GM10847 (cell line): ENCODE results near the gene CFLAR.

Source experiments
- POLR2A ChIP-seq: IDR thresholded peaks from 2 replicates; pipeline ENCODE4 v1.6.1; 2011; ENCODE audit not compliant: insufficient read length; ENCODE audit errors: extremely low read depth

Gene CFLAR

GRCh38 chr2:201137505-201138400 lies 21.8 kb downstream of the CFLAR start:
- TF ChIP-seq POLR2A, result no peak

GRCh38 chr2:201138401-201138970 lies 22.5 kb downstream of the CFLAR start:
- no peak for TF ChIP-seq POLR2A

- TF ChIP-seq POLR2A, result no peak
Observed at GRCh38 chr2:201139836-201140604, 24.1 kb downstream of the CFLAR start.

DNA sequence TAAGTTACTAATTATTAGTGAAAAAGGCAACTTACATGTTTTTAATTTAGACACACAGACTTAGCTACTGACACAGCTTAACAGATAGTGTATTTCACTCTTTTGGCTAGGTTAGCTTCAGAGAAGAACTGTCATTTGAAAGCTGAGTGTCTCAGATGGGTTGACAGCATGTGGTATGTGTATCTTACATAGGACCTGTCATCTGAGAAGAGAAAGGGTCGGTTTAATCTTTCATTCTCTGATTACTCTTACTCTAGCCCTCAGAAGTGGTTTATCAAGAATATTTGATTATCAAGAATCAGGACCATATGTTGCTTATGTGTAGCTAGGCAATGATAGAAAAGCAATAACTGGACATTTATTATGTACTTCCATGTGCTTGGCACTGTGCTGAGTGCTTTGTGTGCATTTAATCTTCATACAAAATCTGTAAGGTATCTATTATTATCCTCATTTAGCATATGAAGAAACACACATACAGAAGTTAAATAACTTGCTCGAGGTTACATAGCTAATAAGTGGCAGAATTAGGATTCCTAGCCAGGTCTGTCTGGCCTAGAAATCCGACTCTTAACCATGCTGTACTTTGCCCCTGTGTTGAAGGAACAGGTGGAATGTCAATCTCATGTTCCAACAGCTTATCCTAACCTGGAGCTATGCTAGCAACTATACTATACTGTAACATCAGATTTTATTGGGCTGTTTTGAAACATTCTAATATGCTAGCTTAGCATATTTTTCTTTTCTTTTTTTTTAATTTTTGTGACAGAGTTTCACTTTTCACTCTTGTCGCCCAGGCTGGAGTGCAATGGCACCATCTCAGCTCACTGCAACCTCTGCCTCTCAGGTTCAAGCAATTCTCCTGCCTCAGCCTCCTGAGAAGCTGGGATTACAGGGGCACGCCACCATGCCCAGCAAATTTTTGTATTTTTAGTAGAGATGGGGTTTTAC lies 28.4 kb downstream of the CFLAR start:
- TF ChIP-seq POLR2A, result no peak

GRCh38 chr2:201148434-201148990 lies 32.5 kb downstream of the CFLAR start:
- TF ChIP-seq POLR2A, result no peak

DNA sequence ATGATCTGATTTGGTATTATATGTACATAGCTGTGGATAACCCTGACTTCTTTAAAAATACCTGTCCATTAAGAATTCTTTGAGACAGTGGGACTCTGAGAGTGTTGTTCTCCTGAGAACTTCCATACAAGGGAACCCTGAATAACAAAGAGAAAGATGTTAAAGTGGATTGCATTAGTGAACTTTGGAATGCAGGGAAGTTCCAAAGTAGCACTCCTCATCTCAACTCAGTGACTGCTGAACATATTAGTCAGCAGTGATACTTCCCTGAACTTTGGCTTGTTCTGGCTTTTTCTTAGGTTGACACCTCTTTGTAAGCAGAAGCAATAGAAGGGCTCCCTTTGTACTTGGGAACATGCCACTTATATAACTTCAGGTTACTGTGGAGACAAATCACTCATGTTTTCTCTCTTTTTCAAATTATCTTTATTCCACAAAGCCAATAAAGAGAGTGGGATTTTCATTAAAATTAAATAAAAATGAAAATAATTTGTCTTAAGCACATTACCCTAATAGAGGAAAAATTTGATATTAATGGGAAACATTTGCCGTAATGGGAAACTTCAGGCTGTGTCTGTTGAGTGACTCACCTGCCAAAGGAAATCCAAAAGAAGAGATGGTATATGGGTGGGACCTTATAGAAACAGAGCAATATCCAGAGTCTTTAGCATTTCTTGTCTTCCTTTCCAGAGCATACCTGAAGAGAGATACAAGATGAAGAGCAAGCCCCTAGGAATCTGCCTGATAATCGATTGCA lies 33.3 kb downstream of the CFLAR start:
- no peak for TF ChIP-seq POLR2A

- no peak for TF ChIP-seq POLR2A
Observed at GRCh38 chr2:201150454-201151020, 34.6 kb downstream of the CFLAR start.

DNA sequence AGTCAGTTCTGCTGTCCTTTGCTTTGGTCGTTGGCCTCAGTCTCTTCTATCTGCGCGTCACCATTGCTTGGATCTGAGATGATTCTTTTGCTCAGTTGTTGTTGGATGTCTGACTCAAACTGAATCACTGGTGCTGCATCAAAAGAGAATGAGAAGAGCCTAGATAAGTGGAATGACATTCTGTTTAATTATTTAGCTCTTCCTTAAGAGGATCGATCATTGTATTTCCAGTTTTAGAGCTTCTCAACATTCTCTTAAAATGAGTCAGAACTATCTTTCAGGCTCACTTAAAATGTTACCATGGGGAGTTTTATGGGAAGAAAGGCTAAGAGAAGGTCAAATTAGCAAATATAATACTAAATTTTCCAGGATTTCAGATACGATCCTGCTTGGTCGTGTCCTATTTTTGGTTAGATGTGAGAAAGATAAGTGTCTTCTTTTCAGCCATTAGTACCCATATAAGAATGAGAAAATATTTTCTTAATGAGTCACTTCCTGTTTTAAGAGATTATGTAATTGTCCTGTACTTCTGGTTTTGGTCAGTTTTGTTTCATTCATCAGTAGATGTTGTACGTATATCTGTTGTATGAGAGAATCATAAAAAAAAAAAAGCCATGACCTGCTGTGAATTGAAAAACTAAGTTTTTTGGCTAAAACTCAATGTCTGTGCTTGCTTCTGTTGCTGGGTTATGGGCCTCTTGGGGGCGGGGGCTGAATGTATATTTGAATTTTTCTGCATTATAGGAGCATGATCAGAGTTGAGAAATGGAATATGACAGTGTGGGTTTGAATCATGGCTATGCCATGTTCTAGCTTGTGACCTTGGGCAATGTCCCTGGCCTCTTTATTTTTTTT lies 35.4 kb downstream of the CFLAR start:
- no peak for TF ChIP-seq POLR2A

- no peak for TF ChIP-seq POLR2A
Observed at GRCh38 chr2:201152517-201152916, 36.6 kb downstream of the CFLAR start.

DNA sequence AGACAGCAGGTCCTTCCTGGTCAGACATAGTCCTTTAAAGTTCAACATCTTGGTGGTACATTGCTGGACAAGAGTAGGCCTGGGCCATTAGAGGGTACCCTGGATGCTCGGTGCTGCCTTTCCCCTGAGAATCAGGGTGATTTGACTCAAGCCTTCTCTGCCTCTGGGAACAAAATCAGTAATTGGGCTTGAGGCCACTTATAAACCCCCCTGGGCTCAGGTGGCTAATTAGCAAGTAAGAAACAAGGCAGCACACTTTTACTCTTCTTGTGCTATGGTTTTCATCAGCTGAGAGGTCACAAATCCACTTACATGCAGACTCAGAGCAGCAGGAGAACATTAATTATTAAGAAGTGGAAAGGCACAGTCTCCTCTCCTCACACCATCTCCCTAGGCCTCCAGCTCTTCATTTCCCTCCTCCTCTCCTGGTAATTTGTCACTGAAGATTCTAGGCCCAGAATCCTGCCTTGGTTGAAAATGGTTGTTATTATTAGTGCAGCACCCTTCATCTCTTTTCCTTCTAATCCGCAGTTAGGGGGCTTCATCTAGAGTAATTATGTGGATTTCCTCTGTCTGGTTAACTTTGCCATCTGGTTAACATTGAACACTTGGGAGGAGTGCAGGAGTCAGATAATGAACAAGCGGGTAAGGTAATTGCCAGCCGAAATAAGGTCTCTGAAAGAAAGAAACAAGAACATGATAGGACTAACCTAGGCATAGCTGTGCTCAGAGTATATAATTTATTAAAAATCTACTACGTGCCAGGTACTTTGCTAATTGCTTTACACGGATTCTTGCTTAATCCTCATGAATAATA lies 37.2 kb downstream of the CFLAR start:
- no peak for TF ChIP-seq POLR2A

DNA sequence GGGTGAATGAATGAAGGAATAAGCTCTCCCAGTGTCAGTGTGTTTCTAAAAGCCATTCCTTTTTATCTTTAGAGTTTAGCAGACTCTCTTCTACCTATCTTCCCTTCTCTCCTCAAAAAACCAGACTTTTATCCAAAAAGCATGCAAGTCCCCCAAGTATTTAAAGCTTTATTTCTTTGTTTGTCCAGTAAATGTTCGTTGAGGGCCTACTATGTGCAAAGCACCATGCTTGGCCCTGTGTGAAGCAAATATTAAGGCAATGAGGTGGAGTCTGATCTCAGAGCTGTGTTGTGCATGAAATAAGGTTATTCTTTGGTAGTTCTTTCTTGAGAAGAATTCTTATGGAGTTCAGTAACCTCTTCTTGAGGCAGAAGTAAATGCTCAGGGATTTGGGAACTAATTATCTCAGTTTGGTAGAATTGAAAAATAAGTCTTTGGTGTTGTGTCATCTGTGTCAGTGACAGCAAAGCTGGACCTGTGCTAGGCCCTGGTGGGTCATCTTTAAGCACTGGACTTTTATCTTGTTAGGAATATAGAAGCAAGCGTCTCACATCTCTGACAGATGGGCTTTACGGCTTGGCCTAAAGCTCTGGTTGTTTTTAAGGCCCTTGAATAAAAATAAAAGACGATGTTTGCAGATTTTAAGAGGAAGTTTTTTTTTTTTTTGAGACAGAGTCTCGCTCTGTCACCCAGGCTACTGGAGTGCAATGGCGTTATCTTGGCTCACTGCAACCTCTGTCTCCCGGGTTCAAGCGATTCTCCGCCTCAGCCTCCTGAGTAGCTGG lies 38.8 kb downstream of the CFLAR start:
- no peak for TF ChIP-seq POLR2A
